SU-DHL-6 (cell line): ENCODE data around the gene ACP2.

ENCODE experiments used
- H2AFZ ChIP-seq: fragments of 200-600 bp; sonication (generic); 2 replicates; pipeline ENCODE4 v1.6.1; 2014; ENCODE audit warnings: low read depth, mild to moderate bottlenecking, moderate library complexity, mixed read lengths, antibody characterized with exemption, low read length; ENCODE audit not compliant: severe bottlenecking
- H3F3A ChIP-seq: fragments of 200-600 bp; shearing (Covaris generic); 2 replicates; pipeline ENCODE4 v1.6.0; 2016; ENCODE audit warnings: antibody characterized with exemption, mild to moderate bottlenecking; ENCODE audit not compliant: insufficient read depth
- H3K27ac ChIP-seq: fragments of 200-600 bp; sonication (generic); 2 replicates; pipeline ENCODE4 v1.5.1; 2016; ENCODE audit warnings: low read depth, mild to moderate bottlenecking, low read length, moderate library complexity, mixed read lengths
- H3K27me3 ChIP-seq: fragments of 200-600 bp; sonication (generic), shearing (Covaris generic); 2 replicates; pipeline ENCODE4 v1.6.0; 2014; ENCODE audit warnings: mild to moderate bottlenecking, low read length
- H3K36me3 ChIP-seq: fragments of 200-600 bp; sonication (generic); 2 replicates; pipeline ENCODE4 v1.6.1; 2014; ENCODE audit warnings: mild to moderate bottlenecking, low read length, mixed read lengths
- H3K4me2 ChIP-seq: fragments of 300-600, 200-600 bp; shearing (Covaris generic), sonication (generic); 2 replicates; pipeline ENCODE4 v1.6.0; 2014; ENCODE audit warnings: low read length, low read depth, mild to moderate bottlenecking; ENCODE audit not compliant: poor library complexity, severe bottlenecking
- H3K4me3 ChIP-seq: fragments of 200-600 bp; sonication (generic); 2 replicates; pipeline ENCODE4 v1.5.1; 2014; ENCODE audit warnings: antibody characterized with exemption, low read length, mild to moderate bottlenecking, mixed read lengths; ENCODE audit not compliant: insufficient read depth, poor library complexity, severe bottlenecking
- H3K79me2 ChIP-seq: fragments of 200-600 bp; sonication (generic); 2 replicates; pipeline ENCODE4 v1.6.1; 2014; ENCODE audit warnings: mild to moderate bottlenecking, low read length, moderate library complexity; ENCODE audit not compliant: insufficient read depth
- H3K9ac ChIP-seq: fragments of 200-600 bp; sonication (generic); 2 replicates; pipeline ENCODE4 v1.7.0; 2014; ENCODE audit warnings: mild to moderate bottlenecking, low read length
- H3K9me2 ChIP-seq: fragments of 200-600 bp; sonication (generic); replicated peaks from 2 replicates; pipeline ENCODE4 v1.6.1; 2014; ENCODE audit warnings: low read length; ENCODE audit not compliant: insufficient read depth
- H3K9me3 ChIP-seq: fragments of 200-600 bp; sonication (generic); 2 replicates; pipeline ENCODE4 v1.6.1; 2014; ENCODE audit warnings: low read length, mixed read lengths; ENCODE audit not compliant: insufficient read depth
- H4K20me1 ChIP-seq: fragments of 200-600 bp; sonication (generic); 2 replicates; pipeline ENCODE4 v1.6.1; 2014; ENCODE audit warnings: low read depth, mild to moderate bottlenecking, antibody characterized with exemption, low read length, moderate library complexity, mixed read lengths
- CTCF ChIP-seq: fragments of 200-600 bp; sonication (generic); IDR thresholded peaks from one replicate; pipeline ENCODE4 v1.5.1; 2017; ENCODE audit warnings: antibody characterized with exemption, mild to moderate bottlenecking, low read length, moderate library complexity; ENCODE audit not compliant: insufficient read depth, poor library complexity, severe bottlenecking
- EZH2phosphoT487 ChIP-seq: fragments of 200-600 bp; sonication (generic), shearing (Covaris generic); conservative IDR thresholded peaks from 2 replicates; pipeline ENCODE4 v1.6.1; 2018; ENCODE audit warnings: mild to moderate bottlenecking, antibody characterized with exemption, low read length, moderate library complexity, mixed read lengths

The ACP2 gene

GRCh38 chr11:47247502-47247901 lies 1.1 kb downstream of the ACP2 start:
- TF ChIP-seq EZH2phosphoT487: no peak
- no peak for TF ChIP-seq CTCF
- H3K4me2 ChIP-seq: peak overlapping the region; percentile 92
- H3K36me3 ChIP-seq: no peaks in the 10 kb centered on the region
- H2AFZ ChIP-seq: no peak overlapping the region
- no peak overlapping the region; the same call in 1 of the 2 replicates for H3K9ac ChIP-seq
- H4K20me1 ChIP-seq: no peaks in the 10 kb centered on the region
- peak overlapping the region; percentile 75 for H3K4me3 ChIP-seq
- no peaks in the 10 kb centered on the region for H3K9me3 ChIP-seq
- peaks cover 20% of the 10 kb centered on the region for H3K79me2 ChIP-seq
- H3K9me2 ChIP-seq: no peaks in the 10 kb centered on the region
- 0 out of 2 replicates have a peak, but pooled peaks cover 3% of the 10 kb centered on the region for H3F3A ChIP-seq
- H3K27me3 ChIP-seq: no peaks in the 10 kb centered on the region
- H3K27ac ChIP-seq: no peak overlapping the region

GRCh38 chr11:47245611-47246357 lies 2.8 kb downstream of the ACP2 start:
- H3K9me3 ChIP-seq: no peaks in the 10 kb centered on the region
- no peaks in the 10 kb centered on the region for H3K36me3 ChIP-seq
- no peak overlapping the region for H3K4me2 ChIP-seq
- H3K4me3 ChIP-seq: no peak overlapping the region
- H3K27ac ChIP-seq: no peak overlapping the region
- H3K9ac ChIP-seq: no peak overlapping the region
- TF ChIP-seq EZH2phosphoT487 (no peak), CTCF (no peak)
- H3K79me2 ChIP-seq: peaks cover 20% of the 10 kb centered on the region
- no peak overlapping the region for H2AFZ ChIP-seq
- no peaks in the 10 kb centered on the region for H3K9me2 ChIP-seq
- no peaks in the 10 kb centered on the region for H3K27me3 ChIP-seq
- no peaks in the 10 kb centered on the region for H4K20me1 ChIP-seq
- H3F3A ChIP-seq: no peaks in the 10 kb centered on the region

- Histone ChIP-seq H2AFZ (no peak overlapping the region), H3K79me2 (peaks cover 18% of the 10 kb centered on the region), H3K4me3 (no peak overlapping the region), H3K9me3 (no peaks in the 10 kb centered on the region), H3K36me3 (no peaks in the 10 kb centered on the region), H3K27ac (no peak overlapping the region), H3K27me3 (no peaks in the 10 kb centered on the region), H4K20me1 (no peaks in the 10 kb centered on the region), H3F3A (no peaks in the 10 kb centered on the region), H3K9me2 (no peaks in the 10 kb centered on the region), H3K4me2 (no peak overlapping the region), H3K9ac (no peak overlapping the region)
- TF ChIP-seq EZH2phosphoT487 (no peak), CTCF (no peak)
Measured at GRCh38 chr11:47244448-47245350, 3.9 kb downstream of the ACP2 start.
